SIG-M5 treated with dmso at 0.1 percent for 504 hours (cell line): ENCODE measurements around the gene EEF1AKMT3.
"Not testable (repeated sequence)": the region's sequence is repeated elsewhere in the genome, so short reads cannot be mapped to it uniquely, and the experiment has no call there.

Experiments used
- DNase-seq: peaks from one replicate; lab custom pipeline; 2025; ENCODE audit not compliant: unreplicated experiment; lab: John Stamatoyannopoulos, UW

The EEF1AKMT3 gene

DNA sequence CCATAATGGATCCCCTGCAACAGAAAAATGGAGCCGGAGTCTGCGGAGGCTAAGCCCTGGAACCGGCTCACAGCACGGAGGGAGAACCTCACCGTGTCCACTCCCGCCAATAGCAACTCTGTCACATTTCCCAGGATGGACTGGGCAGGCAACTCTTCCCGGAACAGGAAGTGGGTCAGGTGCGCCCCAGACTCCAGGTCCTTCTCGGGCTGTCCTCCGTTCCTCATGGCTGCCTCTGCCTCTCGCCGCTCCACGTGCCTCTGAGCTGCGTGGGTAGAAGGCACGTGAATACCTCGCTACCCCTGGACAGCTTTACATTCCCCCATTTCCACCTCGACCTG, 7.8 kb upstream of the EEF1AKMT3 start:
- DNase-seq = no peak

GRCh38 chr12:57765003-57765697, 7.3 kb upstream of the EEF1AKMT3 start:
- peak; percentile 50 for DNase-seq

GRCh38 chr12:57765698-57766463, 6.5 kb upstream of the EEF1AKMT3 start:
- DNase-seq = no peak

GRCh38 chr12:57766464-57767304, 5.7 kb upstream of the EEF1AKMT3 start, which contains the start of gene CYP27B1:
Gene CYP27B1, minus strand, starts transcription at chr12:57767078. Its CDS starts 37 bp downstream, at chr12:57767041.
- DNase-seq = no peak

- no peak for DNase-seq
Measured at GRCh38 chr12:57767305-57767698, 5.1 kb upstream of the EEF1AKMT3 start.

GRCh38 chr12:57767876-57768275, 4.5 kb upstream of the EEF1AKMT3 start:
- no peak for DNase-seq

- no peak for DNase-seq
Measured at GRCh38 chr12:57769594-57769993, 2.8 kb upstream of the EEF1AKMT3 start.

GRCh38 chr12:57770734-57771133, 1.7 kb upstream of the EEF1AKMT3 start:
- DNase-seq = no peak

DNA sequence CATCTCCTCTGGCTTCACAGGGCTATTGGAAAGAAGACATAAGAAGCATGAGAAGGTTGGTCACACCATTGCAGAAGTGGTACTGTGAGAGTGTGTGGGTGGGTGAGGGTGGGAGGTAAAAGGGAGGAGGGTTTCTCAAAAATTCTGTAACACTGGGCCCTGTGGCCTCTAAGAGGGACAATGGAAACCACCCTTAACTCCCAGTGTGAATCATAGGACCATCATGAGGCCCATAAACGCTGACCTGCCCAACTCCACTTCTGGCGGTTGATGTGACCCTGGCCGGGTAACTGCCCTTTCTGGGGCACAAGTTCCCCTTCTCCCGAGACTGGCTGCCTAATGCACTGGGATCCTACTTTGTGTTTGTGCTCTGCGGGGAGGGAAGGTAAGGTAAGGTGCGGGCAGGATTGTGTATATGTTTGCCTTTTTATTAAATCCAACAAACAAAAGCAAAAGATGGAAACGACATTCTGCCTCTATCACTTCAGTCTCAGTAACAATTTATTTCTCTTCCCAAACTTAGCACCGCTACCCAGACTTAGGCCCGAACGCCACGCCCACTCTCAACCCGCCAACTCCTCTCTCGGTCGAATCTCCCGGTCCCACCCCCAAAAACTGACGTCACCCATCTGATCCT, 1.1 kb upstream of the EEF1AKMT3 start:
- DNase-seq = peak; percentile 93

DNA sequence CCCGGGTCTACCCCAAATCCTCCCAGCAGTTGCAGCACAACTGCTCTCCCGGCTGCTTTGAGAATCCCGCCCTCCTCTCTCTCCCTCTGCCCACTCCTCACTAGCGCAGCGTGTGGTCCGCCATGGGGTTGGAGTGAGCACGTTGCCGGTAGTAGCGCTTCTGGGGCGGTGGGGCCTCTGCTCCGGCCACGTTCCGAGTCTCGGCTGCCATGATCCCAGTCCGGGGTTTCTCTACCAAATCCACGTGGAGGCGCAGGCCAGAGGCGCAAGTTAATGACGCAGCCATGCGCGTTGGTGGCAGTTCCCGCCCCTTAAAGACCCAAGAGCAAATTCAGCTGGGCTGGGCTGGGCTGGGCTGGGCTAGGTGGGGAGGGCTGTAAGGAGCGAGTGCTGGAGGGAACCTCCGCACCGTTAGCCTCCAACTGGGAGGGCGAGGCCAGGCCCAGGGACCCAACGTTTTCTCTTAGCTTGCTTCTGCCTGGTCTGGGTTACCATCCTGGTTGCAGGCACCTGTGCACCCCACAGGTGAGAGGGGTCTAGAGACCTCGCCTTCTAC, 463 bp upstream of the EEF1AKMT3 start, which contains the start of gene METTL1:
METTL1 (minus strand) TSS at position 233 of the 556 bp plus-strand sequence; CDS start at position 211, 22 bp downstream.
- peak; percentile 97 for DNase-seq

- not testable (repeated sequence) for DNase-seq
Measured at GRCh38 chr12:57774634-57775033, 2.2 kb downstream of the EEF1AKMT3 start.

GRCh38 chr12:57775044-57775443, 2.6 kb downstream of the EEF1AKMT3 start:
- no peak for DNase-seq

- DNase-seq = peak; percentile 49
Measured at GRCh38 chr12:57775563-57776246, 3.3 kb downstream of the EEF1AKMT3 start.

DNA sequence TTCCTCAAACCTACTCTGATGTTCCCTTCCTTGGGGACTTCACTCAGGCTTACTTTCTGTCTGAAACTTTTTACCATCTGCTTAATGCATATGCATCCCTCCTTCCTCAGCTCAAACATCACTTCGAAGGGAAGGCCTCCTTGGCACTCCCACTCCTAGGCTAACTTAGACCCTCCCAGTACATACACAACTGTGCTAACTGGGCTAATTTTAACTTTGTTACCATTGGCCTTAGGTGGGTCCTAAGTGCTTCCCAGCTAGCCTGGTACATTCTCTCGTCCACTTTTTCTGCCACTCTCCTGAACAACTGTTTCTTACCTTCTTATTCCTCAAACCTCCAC, 3.8 kb downstream of the EEF1AKMT3 start:
- no peak for DNase-seq

GRCh38 chr12:57777367-57777766, 5.0 kb downstream of the EEF1AKMT3 start:
- DNase-seq = no peak

DNA sequence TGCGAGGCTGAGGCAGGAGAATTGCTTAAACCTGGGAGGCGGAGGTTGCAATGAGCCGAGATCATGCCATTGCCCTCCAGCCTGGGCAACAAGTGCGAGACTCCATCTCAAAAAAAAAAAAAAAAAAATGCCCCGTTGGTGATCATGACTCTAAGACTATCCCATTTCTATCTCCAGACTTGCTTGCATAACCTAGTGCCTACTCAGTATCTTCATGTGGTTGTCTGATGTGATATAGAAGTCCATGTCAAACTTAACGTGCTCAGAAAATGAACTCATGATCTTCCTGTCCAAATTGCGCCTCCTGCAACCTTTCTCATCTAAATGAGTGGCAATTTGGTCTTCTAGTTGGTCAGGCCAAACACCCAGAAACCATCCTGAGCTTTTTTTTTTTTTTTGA, 5.5 kb downstream of the EEF1AKMT3 start:
- no peak for DNase-seq

GRCh38 chr12:57779736-57780135, 7.3 kb downstream of the EEF1AKMT3 start:
- no peak for DNase-seq

DNA sequence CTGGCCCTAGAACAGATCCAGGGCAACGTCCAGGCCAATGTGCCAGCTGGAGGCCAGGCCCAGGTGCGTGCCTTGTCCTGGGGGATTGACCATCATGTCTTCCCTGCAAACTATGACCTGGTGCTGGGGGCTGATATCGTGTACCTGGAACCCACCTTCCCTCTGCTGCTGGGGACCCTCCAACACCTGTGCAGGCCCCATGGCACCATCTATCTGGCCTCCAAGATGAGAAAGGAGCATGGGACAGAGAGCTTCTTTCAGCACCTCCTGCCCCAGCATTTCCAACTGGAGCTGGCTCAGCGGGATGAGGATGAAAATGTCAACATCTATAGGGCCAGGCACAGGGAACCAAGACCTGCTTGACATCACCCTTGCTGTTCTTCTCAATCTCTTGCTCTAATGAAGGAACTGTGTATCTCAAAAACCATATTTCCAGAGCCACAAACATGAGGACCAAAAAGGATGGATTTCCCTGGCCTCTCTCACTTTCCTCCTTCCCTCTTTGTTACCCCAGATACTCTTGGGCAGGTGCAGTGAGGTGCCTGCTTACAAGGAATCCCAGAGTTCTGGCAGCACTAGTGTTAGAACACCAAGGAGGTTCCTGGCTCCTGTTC, 8.0 kb downstream of the EEF1AKMT3 start:
- no peak for DNase-seq

DNA sequence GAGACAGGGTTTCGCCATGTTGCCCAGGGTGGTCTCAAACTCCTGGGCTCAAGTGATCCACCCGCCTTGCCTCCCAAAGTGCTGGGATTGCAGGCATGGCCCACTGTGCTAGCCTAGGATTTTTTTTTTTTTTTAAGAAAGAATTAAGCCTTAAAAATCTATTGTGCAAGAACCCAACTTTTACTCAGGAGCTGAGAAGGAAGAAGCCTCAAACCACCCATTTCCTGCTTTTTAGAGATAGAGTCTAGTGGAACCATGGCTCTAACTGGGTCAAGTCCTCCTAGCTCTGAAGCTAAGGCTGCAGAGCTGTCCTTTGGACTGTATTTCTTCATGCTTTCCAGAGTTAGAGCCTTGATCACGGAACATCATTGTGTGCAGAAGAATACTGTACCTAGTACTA, 8.8 kb downstream of the EEF1AKMT3 start:
- DNase-seq = peak; percentile 55

- DNase-seq = no peak
Measured at GRCh38 chr12:57781801-57782200, 9.4 kb downstream of the EEF1AKMT3 start.
